BJ (cell line): ENCODE data around the gene TANK. TPM values are rescaled to one million over a fixed set of nuclear protein-coding genes. Genes with fewer than 3 reads are reported as not detected.

ENCODE experiments used
- CTCF ChIA-PET: fragments of 350-600 bp; formaldehyde crosslinking; extraction: SDS; loops from one replicate; lab custom pipeline; 2021; ENCODE audit warnings: antibody characterized with exemption, inconsistent platforms; lab: Yijun Ruan, JAX
- POLR2A ChIA-PET: fragments of 300-600 bp; sonication (Branson Sonifier 250); formaldehyde crosslinking; extraction: SDS; loops from one replicate; lab custom pipeline; 2021; ENCODE audit warnings: antibody characterized with exemption; lab: Charles Lee
- DNase-seq: peaks from one replicate; pipeline ENCODE4 v3.0.0-alpha.2; 2011; ENCODE audit warnings: low read depth
- H3K27me3 ChIP-seq: 2 replicates; pipeline ENCODE4 v1.6.0; 2011; ENCODE audit warnings: low read length; ENCODE audit not compliant: control insufficient read depth, insufficient read depth
- H3K36me3 ChIP-seq: 2 replicates; pipeline ENCODE4 v1.5.1; 2011; ENCODE audit warnings: low read length; ENCODE audit not compliant: control insufficient read depth, insufficient read depth
- H3K4me3 ChIP-seq: 2 replicates; pipeline ENCODE4 v1.5.1; 2011; ENCODE audit warnings: low read depth, mild to moderate bottlenecking, control low read depth, low read length
- CTCF ChIP-seq: IDR thresholded peaks from 2 replicates; pipeline ENCODE4 v1.5.1; 2011; ENCODE audit warnings: low read depth, mild to moderate bottlenecking, control low read depth, inconsistent platforms, low read length, moderate library complexity; ENCODE audit not compliant: insufficient read depth
- polyA plus RNA-seq: library from polyadenylated mRNA; depleted of rRNA; stranded (reverse); fragments of >200 nt; gene quantifications from 2 replicates; pipeline ENCODE4 v1.2.3, GENCODE V29; 2011

TANK gene
- polyA plus RNA-seq, 1 experiment: 29.8 TPM

DNA sequence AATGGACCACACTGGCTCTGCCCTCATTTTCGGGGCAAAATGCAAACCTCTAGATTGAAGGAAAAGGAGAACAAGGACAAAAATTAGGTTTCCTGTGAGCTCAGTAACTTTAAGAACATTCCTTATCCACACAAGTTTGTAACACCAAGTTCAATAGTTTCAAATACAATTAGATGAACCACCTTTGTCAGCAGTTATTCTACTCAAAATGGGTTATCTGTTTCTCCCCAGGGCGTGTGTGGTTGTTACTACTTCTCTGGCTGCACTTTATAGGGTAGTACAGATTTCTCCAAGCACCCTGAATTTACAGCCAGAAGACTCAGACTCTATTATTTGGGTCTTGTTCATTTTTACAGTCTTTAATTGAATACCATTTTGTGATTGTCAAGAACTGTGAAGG is 45.0 kb upstream of the TANK start:
- CTCF ChIA-PET: interaction anchor here (1.3 to 1.7 kb wide), 2 partner anchors 12 to 21 kb away, joined by 3 to 5 read pairs; no protein-coding TSS in a partner anchor
- POLR2A ChIA-PET: no interaction called here
- TF ChIP-seq CTCF: no peak
- no peaks in the 10 kb centered on the region; the same call in 1 of the 2 replicates for H3K27me3 ChIP-seq
- H3K4me3 ChIP-seq: no peak overlapping the region
- H3K36me3 ChIP-seq: no peaks in the 10 kb centered on the region
- DNase-seq: no peak

DNA sequence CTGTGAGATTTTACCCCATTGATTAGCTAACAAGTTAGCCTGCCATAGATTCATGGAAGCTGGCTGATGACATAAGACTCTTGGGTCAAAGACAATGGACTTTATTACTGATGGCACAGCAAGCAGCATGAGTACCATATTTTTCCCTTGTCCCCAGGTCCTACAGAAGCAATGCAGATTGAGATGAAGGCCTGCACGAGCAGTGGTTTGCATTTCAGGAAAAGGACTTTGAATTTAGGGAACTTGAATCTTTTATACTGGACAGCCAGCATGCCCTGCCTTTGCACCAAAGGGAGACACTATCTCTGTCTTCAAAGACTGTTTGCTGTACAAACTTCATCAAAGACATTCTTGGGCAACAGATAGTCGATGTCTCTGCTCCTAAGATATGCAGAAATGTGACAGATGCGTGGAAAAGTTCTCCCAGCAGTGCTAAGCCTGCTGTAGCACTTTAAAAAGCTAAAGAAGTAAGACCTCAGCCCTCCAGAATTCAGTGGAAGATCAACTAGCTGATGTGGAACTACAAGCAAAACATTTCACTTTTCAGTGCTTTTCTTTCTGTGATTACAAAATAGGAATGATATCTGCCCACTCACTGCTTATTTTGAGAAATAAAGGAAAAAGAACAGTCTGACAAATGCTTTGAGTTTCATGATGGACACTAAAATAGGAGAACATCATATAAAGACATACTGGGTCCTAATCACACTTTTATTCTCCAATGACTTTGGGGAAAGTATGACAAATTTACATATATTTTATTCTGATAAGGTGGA is 44.4 kb upstream of the TANK start:
- no peaks in the 10 kb centered on the region for H3K36me3 ChIP-seq
- no peak overlapping the region for H3K4me3 ChIP-seq
- no peak for DNase-seq
- ChIA-PET CTCF (interaction anchor here (1.3 to 1.7 kb wide), 2 partner anchors 12 to 20 kb away, joined by 3 to 5 read pairs; no protein-coding TSS in a partner anchor), POLR2A (no interaction called here)
- TF ChIP-seq CTCF: no peak
- H3K27me3 ChIP-seq: no peaks in the 10 kb centered on the region; the same call in 1 of the 2 replicates

DNA sequence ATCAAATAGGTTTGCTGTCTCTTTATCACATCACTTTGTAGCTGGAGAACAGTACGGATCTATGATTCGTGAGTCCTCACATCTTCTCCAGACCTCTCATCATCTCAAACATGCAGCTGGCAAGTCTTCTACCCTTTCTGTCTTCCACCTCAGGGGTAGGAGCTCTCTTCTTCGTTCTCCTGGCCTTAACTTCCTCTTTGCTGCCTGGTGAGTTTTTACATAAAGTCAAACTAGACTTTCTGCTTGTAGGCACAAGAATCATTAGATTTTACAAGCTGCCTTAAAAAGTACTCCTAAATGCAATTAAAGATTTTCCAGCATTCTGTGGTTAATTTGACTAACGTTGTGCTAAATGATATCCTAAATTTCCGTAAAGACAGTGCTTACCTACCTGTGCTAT is 43.7 kb upstream of the TANK start:
- no peaks in the 10 kb centered on the region for H3K36me3 ChIP-seq
- H3K4me3 ChIP-seq: no peak overlapping the region
- no peak for TF ChIP-seq CTCF
- no peak for DNase-seq
- H3K27me3 ChIP-seq: no peaks in the 10 kb centered on the region
- CTCF ChIA-PET: interaction anchor here (0.8 to 1.3 kb wide), 2 partner anchors 20 to 52 kb away, joined by 3 read pairs; no protein-coding TSS in a partner anchor
- POLR2A ChIA-PET: interaction anchor here (0.7 kb wide), 1 partner anchor 37 kb away, joined by 3 read pairs; no protein-coding TSS in a partner anchor

- Histone ChIP-seq H3K4me3 (no peak overlapping the region), H3K36me3 (no peaks in the 10 kb centered on the region), H3K27me3 (no peaks in the 10 kb centered on the region)
- DNase-seq: no peak
- POLR2A ChIA-PET: interaction anchor here (0.7 kb wide), 1 partner anchor 38 kb away, joined by 3 read pairs; no protein-coding TSS in a partner anchor
- CTCF ChIA-PET: interaction anchor here (0.6 kb wide), 1 partner anchor 1231 kb away, joined by 3 read pairs; no protein-coding TSS in a partner anchor
- TF ChIP-seq CTCF: no peak
Observed at GRCh38 chr2:161117506-161117905, 42.7 kb upstream of the TANK start.

DNA sequence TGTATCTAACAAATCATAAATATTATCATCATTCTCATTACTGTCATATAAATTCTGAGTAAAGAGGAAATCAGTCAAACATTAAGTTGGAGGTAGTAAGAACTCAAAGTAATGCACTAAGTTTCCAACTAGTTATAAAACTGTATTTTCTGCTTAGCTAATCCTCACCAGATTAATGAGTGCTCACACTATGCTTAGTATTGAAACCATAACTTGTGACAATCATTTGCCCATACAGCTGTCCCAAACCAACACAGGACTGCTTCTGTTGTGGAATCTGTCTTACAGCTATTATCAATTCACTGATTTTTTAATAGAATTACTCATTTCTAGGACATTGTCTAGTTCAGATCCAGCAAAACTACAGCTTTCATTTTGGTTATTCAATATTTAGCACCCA is 41.5 kb upstream of the TANK start:
- ChIA-PET CTCF (interaction anchor here (0.7 to 1.4 kb wide), 3 partner anchors 11 to 25 kb away, joined by 3 to 7 read pairs (median 4); no protein-coding TSS in a partner anchor), POLR2A (no interaction called here)
- no peak for DNase-seq

More for the DNA sequence above, 41.5 kb upstream of the TANK start:
- no peak overlapping the region for H3K4me3 ChIP-seq
- no peak for TF ChIP-seq CTCF
- H3K27me3 ChIP-seq: no peaks in the 10 kb centered on the region
- H3K36me3 ChIP-seq: no peaks in the 10 kb centered on the region
